ENCODE data around the gene CYP1B1.

Gene CYP1B1

GRCh38 chr2:38074764-38075506 lies 1.0 kb downstream of the CYP1B1 start:
- no peak for DNase-seq

GRCh38 chr2:38074058-38074763 lies 1.7 kb downstream of the CYP1B1 start:
- no peak for DNase-seq

GRCh38 chr2:38073211-38074057 lies 2.5 kb downstream of the CYP1B1 start:
- DNase-seq, result no peak

GRCh38 chr2:38070438-38070837 lies 5.5 kb downstream of the CYP1B1 start:
- no peak for DNase-seq

- DNase-seq, result no peak
Measured at GRCh38 chr2:38068234-38068633, 7.7 kb downstream of the CYP1B1 start.

GRCh38 chr2:38066421-38067115 lies 9.4 kb downstream of the CYP1B1 start:
- DNase-seq, result no peak

- no peak for DNase-seq
Measured at GRCh38 chr2:38065502-38066135, 10.3 kb downstream of the CYP1B1 start.

GRCh38 chr2:38064801-38065501 lies 11.0 kb downstream of the CYP1B1 start:
- DNase-seq, result no peak

GRCh38 chr2:38060236-38061018 lies 15.5 kb downstream of the CYP1B1 start:
- DNase-seq, result no peak

- no peak for DNase-seq
Measured at GRCh38 chr2:38057651-38058410, 18.1 kb downstream of the CYP1B1 start.

- no peak for DNase-seq
Measured at GRCh38 chr2:38056216-38056615, 19.7 kb downstream of the CYP1B1 start.

GRCh38 chr2:38045811-38046210 lies 30.1 kb downstream of the CYP1B1 start:
- DNase-seq, result no peak

GRCh38 chr2:38039121-38039910 lies 36.6 kb downstream of the CYP1B1 start:
- no peak for DNase-seq

- DNase-seq, result no peak
Measured at GRCh38 chr2:38038682-38039081, 37.3 kb downstream of the CYP1B1 start.

GRCh38 chr2:38037757-38038621 lies 38.0 kb downstream of the CYP1B1 start:
- no peak for DNase-seq

GRCh38 chr2:38037325-38037724 lies 38.6 kb downstream of the CYP1B1 start:
- no peak for DNase-seq

GRCh38 chr2:38035968-38036367 lies 40.0 kb downstream of the CYP1B1 start:
- DNase-seq, result no peak

GRCh38 chr2:38033646-38034045 lies 42.3 kb downstream of the CYP1B1 start:
- DNase-seq, result no peak

All from NCI-H146 (cell line).